K562 (cell line): Measurements from ENCODE around the gene ZDHHC8. TPM values are rescaled to one million over a fixed set of nuclear protein-coding genes. Genes with fewer than 3 reads are reported as not detected.

Experiments
- BRD9 ChIP-seq: fragments of 450-650 bp; IDR thresholded peaks from 2 replicates; pipeline ENCODE4 v1.6.1; 2018; ENCODE audit warnings: low read depth; ENCODE audit not compliant: partially characterized antibody
- GTF2F1 ChIP-seq: IDR thresholded peaks from 2 replicates; pipeline ENCODE4 v1.6.1; 2011; ENCODE audit warnings: low read depth, low read length, improper control_type of control experiment
- MEF2A ChIP-seq: IDR thresholded peaks from 2 replicates; pipeline ENCODE4 v1.6.1; 2011; ENCODE audit warnings: low read depth, mild to moderate bottlenecking, low read length, moderate library complexity; ENCODE audit not compliant: control insufficient read depth
- NBN ChIP-seq: fragments of 450-650 bp; IDR thresholded peaks from 2 replicates; pipeline ENCODE4 v1.6.1; 2016; ENCODE audit warnings: low read depth, mild to moderate bottlenecking
- TAF9B ChIP-seq: fragments of 450-650 bp; IDR thresholded peaks from 2 replicates; pipeline ENCODE4 v1.6.1; 2018; ENCODE audit warnings: mild to moderate bottlenecking; ENCODE audit not compliant: partially characterized antibody
- YBX1 ChIP-seq: fragments of 450-650 bp; IDR thresholded peaks from 2 replicates; pipeline ENCODE4 v1.7.1; 2016; ENCODE audit warnings: mild to moderate bottlenecking
- ZNF324 ChIP-seq: fragments of 250-450 bp; sonication (Bioruptor Pico); IDR thresholded peaks from 2 replicates; pipeline ENCODE4 v1.4.0; 2020; ENCODE audit warnings: mild to moderate bottlenecking
- polyA plus RNA-seq, 8 experiments: library from polyadenylated mRNA; depleted of rRNA in 4 of 8; stranded (reverse) in 5 of 8; unstranded in 3 of 8; fragments of >200 nt; fragmentation: Nextera tagmentation in 2 of 8; fragmentation: Illumina TruSeq in 1 of 8; extraction: Ambion mirVana in 2 of 8; extraction: Trizol in 1 of 8; gene quantifications; 2 replicates each; pipeline versions ENCODE4 v1.2.1 to v1.2.3, GENCODE V29; 2011 to 2014; ENCODE audit warnings: inconsistent platforms in 1 of 8, missing spikeins in 1 of 8
- total RNA-seq, 7 experiments: library from RNA; depleted of rRNA in 6 of 7; stranded (reverse); fragments of >200 nt in 6 of 7; fragmentation: Illumina TruSeq in 2 of 7; extraction: Trizol in 2 of 7; gene quantifications; 2 replicates each; pipeline versions ENCODE4 v1.2.1 to v1.2.3, GENCODE V29; 2011 to 2021; ENCODE audit warnings: low replicate concordance in 1 of 7
- TF ChIP-seq, protein P1 (sequence below), 2 experiments: fragments of 450-650 bp in 1 of 2; IDR thresholded peaks; 2 replicates each; pipeline ENCODE4 v1.6.1; 2011 to 2017; ENCODE audit warnings: low read depth in 2 of 2, antibody characterized with exemption in 1 of 2, borderline replicate concordance in 1 of 2, low read length in 1 of 2, mild to moderate bottlenecking in 1 of 2, mixed read lengths in 1 of 2; ENCODE audit not compliant: control insufficient read depth in 1 of 2
- TF ChIP-seq, protein P2 (sequence below): IDR thresholded peaks from 2 replicates; pipeline ENCODE4 v1.6.1; 2016; ENCODE audit warnings: missing genetic modification characterization, missing compliant biosample characterization
- TF ChIP-seq, protein P3 (sequence below): fragments of 450-650 bp; IDR thresholded peaks from 2 replicates; pipeline ENCODE4 v1.6.1; 2016; ENCODE audit warnings: mild to moderate bottlenecking, moderate library complexity

Gene ZDHHC8
- total and polyA plus RNA-seq, 9 of the 15 experiments (the other 6 are each of a cell fraction or from before 2014, with no cell fraction given), result 0.04 to 109 (median 16.4) TPM

GRCh38 chr22:20084547-20085413 lies 46.8 kb upstream of the ZDHHC8 start (continued):
- TF ChIP-seq, protein P1, sequence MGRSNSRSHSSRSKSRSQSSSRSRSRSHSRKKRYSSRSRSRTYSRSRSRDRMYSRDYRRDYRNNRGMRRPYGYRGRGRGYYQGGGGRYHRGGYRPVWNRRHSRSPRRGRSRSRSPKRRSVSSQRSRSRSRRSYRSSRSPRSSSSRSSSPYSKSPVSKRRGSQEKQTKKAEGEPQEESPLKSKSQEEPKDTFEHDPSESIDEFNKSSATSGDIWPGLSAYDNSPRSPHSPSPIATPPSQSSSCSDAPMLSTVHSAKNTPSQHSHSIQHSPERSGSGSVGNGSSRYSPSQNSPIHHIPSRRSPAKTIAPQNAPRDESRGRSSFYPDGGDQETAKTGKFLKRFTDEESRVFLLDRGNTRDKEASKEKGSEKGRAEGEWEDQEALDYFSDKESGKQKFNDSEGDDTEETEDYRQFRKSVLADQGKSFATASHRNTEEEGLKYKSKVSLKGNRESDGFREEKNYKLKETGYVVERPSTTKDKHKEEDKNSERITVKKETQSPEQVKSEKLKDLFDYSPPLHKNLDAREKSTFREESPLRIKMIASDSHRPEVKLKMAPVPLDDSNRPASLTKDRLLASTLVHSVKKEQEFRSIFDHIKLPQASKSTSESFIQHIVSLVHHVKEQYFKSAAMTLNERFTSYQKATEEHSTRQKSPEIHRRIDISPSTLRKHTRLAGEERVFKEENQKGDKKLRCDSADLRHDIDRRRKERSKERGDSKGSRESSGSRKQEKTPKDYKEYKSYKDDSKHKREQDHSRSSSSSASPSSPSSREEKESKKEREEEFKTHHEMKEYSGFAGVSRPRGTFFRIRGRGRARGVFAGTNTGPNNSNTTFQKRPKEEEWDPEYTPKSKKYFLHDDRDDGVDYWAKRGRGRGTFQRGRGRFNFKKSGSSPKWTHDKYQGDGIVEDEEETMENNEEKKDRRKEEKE (IDR thresholded peaks at IDR 0.05; ENCODE audit: borderline replicate concordance in 1 of 2, control insufficient read depth in 1 of 2, low read depth in 2 of 2, low read length in 1 of 2), result no peak
- TF ChIP-seq MEF2A (no peak), NBN (no peak), TAF9B (no peak), ZNF324 (no peak), BRD9 (no peak), YBX1 (no peak), GTF2F1 (peak; percentile 47; the same call in 1 of the 2 replicates)
- TF ChIP-seq, protein P2, sequence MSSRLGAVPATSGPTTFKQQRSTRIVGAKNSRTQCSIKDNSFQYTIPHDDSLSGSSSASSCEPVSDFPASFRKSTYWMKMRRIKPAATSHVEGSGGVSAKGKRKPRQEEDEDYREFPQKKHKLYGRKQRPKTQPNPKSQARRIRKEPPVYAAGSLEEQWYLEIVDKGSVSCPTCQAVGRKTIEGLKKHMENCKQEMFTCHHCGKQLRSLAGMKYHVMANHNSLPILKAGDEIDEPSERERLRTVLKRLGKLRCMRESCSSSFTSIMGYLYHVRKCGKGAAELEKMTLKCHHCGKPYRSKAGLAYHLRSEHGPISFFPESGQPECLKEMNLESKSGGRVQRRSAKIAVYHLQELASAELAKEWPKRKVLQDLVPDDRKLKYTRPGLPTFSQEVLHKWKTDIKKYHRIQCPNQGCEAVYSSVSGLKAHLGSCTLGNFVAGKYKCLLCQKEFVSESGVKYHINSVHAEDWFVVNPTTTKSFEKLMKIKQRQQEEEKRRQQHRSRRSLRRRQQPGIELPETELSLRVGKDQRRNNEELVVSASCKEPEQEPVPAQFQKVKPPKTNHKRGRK (tag), result no peak
- TF ChIP-seq, protein P3, sequence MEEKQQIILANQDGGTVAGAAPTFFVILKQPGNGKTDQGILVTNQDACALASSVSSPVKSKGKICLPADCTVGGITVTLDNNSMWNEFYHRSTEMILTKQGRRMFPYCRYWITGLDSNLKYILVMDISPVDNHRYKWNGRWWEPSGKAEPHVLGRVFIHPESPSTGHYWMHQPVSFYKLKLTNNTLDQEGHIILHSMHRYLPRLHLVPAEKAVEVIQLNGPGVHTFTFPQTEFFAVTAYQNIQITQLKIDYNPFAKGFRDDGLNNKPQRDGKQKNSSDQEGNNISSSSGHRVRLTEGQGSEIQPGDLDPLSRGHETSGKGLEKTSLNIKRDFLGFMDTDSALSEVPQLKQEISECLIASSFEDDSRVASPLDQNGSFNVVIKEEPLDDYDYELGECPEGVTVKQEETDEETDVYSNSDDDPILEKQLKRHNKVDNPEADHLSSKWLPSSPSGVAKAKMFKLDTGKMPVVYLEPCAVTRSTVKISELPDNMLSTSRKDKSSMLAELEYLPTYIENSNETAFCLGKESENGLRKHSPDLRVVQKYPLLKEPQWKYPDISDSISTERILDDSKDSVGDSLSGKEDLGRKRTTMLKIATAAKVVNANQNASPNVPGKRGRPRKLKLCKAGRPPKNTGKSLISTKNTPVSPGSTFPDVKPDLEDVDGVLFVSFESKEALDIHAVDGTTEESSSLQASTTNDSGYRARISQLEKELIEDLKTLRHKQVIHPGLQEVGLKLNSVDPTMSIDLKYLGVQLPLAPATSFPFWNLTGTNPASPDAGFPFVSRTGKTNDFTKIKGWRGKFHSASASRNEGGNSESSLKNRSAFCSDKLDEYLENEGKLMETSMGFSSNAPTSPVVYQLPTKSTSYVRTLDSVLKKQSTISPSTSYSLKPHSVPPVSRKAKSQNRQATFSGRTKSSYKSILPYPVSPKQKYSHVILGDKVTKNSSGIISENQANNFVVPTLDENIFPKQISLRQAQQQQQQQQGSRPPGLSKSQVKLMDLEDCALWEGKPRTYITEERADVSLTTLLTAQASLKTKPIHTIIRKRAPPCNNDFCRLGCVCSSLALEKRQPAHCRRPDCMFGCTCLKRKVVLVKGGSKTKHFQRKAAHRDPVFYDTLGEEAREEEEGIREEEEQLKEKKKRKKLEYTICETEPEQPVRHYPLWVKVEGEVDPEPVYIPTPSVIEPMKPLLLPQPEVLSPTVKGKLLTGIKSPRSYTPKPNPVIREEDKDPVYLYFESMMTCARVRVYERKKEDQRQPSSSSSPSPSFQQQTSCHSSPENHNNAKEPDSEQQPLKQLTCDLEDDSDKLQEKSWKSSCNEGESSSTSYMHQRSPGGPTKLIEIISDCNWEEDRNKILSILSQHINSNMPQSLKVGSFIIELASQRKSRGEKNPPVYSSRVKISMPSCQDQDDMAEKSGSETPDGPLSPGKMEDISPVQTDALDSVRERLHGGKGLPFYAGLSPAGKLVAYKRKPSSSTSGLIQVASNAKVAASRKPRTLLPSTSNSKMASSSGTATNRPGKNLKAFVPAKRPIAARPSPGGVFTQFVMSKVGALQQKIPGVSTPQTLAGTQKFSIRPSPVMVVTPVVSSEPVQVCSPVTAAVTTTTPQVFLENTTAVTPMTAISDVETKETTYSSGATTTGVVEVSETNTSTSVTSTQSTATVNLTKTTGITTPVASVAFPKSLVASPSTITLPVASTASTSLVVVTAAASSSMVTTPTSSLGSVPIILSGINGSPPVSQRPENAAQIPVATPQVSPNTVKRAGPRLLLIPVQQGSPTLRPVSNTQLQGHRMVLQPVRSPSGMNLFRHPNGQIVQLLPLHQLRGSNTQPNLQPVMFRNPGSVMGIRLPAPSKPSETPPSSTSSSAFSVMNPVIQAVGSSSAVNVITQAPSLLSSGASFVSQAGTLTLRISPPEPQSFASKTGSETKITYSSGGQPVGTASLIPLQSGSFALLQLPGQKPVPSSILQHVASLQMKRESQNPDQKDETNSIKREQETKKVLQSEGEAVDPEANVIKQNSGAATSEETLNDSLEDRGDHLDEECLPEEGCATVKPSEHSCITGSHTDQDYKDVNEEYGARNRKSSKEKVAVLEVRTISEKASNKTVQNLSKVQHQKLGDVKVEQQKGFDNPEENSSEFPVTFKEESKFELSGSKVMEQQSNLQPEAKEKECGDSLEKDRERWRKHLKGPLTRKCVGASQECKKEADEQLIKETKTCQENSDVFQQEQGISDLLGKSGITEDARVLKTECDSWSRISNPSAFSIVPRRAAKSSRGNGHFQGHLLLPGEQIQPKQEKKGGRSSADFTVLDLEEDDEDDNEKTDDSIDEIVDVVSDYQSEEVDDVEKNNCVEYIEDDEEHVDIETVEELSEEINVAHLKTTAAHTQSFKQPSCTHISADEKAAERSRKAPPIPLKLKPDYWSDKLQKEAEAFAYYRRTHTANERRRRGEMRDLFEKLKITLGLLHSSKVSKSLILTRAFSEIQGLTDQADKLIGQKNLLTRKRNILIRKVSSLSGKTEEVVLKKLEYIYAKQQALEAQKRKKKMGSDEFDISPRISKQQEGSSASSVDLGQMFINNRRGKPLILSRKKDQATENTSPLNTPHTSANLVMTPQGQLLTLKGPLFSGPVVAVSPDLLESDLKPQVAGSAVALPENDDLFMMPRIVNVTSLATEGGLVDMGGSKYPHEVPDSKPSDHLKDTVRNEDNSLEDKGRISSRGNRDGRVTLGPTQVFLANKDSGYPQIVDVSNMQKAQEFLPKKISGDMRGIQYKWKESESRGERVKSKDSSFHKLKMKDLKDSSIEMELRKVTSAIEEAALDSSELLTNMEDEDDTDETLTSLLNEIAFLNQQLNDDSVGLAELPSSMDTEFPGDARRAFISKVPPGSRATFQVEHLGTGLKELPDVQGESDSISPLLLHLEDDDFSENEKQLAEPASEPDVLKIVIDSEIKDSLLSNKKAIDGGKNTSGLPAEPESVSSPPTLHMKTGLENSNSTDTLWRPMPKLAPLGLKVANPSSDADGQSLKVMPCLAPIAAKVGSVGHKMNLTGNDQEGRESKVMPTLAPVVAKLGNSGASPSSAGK, result no peak
